Esophagus (tissue), 2 donors: ENCODE measurements around the gene INS. TPM values are rescaled to one million over a fixed set of nuclear protein-coding genes. Genes with fewer than 3 reads are reported as not detected.

Source experiments
- H3K27ac ChIP-seq, 2 donors: one replicate each; pipeline ENCODE4 v1.5.1; 2013; ENCODE audit warnings: low read depth in 2 of 2, mild to moderate bottlenecking in 2 of 2, inconsistent platforms in 1 of 2, low read length in 1 of 2, moderate library complexity in 1 of 2
- H3K27me3 ChIP-seq, 2 donors: one replicate each; pipeline ENCODE4 v1.6.1; 2013; ENCODE audit warnings: low read length in 2 of 2, control low read depth in 1 of 2, mild to moderate bottlenecking in 1 of 2; ENCODE audit not compliant: insufficient read depth in 2 of 2, control insufficient read depth in 1 of 2
- H3K36me3 ChIP-seq, 2 donors: one replicate each; pipeline ENCODE4 v1.6.1; 2013; ENCODE audit warnings: low read length in 1 of 2; ENCODE audit not compliant: control insufficient read depth in 2 of 2, insufficient read depth in 2 of 2
- H3K4me1 ChIP-seq, 2 donors: one replicate each; pipeline ENCODE4 v1.6.1; 2013; ENCODE audit warnings: low read length in 1 of 2; ENCODE audit not compliant: control insufficient read depth in 2 of 2, insufficient read depth in 2 of 2
- H3K4me3 ChIP-seq, 2 donors: one replicate each; pipeline ENCODE4 v1.5.1; 2013; ENCODE audit warnings: low read length in 2 of 2, mild to moderate bottlenecking in 2 of 2, low read depth in 1 of 2, moderate library complexity in 1 of 2
- H3K9me3 ChIP-seq, 2 donors: one replicate each; pipeline ENCODE4 v1.6.1; 2013; ENCODE audit warnings: mild to moderate bottlenecking in 2 of 2, low read depth in 1 of 2, low read length in 1 of 2, moderate library complexity in 1 of 2; ENCODE audit not compliant: control insufficient read depth in 2 of 2, insufficient read depth in 1 of 2
- WGBS, 2 donors: extraction: QIAGEN DNeasy Blood & Tissue Kit; methylation state at CpG; one replicate each; pipeline ENCODE4 v1.1.7; 2013; 5-methylcytosine and 5-hydroxymethylcytosine counted together
- polyA plus RNA-seq, 2 donors: library from polyadenylated mRNA; stranded (reverse); fragments of 200-250 nt; gene quantifications; one replicate each; pipeline ENCODE4 v1.2.3, GENCODE V29; 2013
- donor health status: healthy with polysubstance abuse.
- donor health status: Bipolar disorder and iron deficiency.

INS gene
- polyA plus RNA-seq, 2 donors = 1.4 to 3.3 TPM

- no peak overlapping the region for H3K4me3 ChIP-seq
- no peaks in the 10 kb centered on the region for H3K9me3 ChIP-seq
- peaks cover 0 to 2% of the 10 kb centered on the region in 2 donors for H3K4me1 ChIP-seq
- no peaks in the 10 kb centered on the region for H3K27me3 ChIP-seq
- 65% methylated on average over 9 to 10 of the region's 10 CpGs for WGBS, 2 donors
- no peak overlapping the region for H3K27ac ChIP-seq
- H3K36me3 ChIP-seq = no peaks in the 10 kb centered on the region
Observed at GRCh38 chr11:2158966-2159365, 2.0 kb downstream of the INS start.

DNA sequence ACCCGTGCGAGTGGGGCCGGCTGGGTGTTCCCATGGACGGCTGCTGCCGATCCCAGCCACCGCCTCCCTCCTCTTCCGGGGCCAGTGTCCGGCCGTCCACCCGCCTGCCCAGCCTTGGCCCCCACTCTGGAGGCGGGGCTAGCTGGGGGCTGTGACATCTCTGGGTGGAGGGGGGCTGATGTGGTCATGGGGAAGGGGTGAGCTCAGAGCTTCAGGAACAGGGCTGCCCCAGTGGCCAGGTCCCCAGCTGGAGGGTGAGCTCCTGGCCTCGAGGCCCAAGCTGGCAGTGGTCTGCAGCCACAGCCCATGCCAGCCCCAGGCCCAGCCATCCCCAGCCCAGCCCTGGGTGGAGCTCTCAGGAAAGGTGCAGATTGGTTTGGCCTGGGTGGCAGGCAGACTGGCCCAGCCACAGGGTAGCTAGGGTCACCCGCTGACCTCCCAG, 2.7 kb downstream of the INS start:
- 59% methylated on average over 13 of the region's 13 CpGs for WGBS, 2 donors
- H3K4me1 ChIP-seq = peaks cover 0 to 2% of the 10 kb centered on the region in 2 donors

DNA sequence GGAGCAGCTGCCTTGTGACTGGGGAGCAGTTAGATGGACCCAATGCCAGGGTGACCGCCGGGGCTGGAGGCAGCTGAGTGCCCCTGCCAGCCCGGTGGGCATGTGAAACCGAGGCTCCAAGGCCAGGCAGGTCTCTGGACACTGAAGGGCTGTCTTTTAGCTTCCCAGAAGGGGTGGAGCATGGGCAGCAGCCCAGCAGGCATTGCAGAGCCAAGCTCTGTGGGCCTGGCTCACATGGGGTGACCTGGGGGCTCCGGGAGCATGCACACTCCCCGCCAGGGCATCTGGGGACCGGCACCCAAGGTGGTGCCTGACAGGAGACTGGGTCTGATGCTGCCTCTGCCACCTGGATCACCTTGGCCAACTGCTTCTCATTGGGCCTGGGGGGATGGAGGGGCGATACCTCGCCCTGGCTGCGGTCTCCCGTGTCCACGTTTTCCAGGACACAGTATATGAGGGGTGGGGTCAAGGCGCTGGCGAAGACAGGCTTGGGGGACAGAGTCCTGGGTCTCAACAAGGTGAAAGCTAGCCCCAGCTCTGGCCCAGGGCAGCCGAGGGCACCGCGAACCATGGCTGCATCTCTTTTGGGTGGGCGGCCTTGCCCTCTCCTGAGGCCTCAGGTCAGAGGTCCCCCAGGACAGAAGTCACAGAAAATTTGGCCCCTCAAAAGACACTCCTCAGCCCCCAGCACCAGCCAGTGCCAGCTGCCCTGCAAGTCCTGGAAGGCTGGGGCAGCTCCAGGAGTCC, 3.5 kb downstream of the INS start:
- no peak overlapping the region for H3K4me3 ChIP-seq
- no peaks in the 10 kb centered on the region for H3K27me3 ChIP-seq
- no peaks in the 10 kb centered on the region for H3K36me3 ChIP-seq
- 64 to 72% methylated on average over 14 to 18 of the region's 18 CpGs for WGBS, 2 donors
- no peak overlapping the region for H3K27ac ChIP-seq
- H3K4me1 ChIP-seq = peaks cover 0 to 2% of the 10 kb centered on the region in 2 donors
- H3K9me3 ChIP-seq = no peaks in the 10 kb centered on the region

More for the DNA sequence above, 2.7 kb downstream of the INS start:
- H3K4me3 ChIP-seq = no peak overlapping the region
- no peak overlapping the region for H3K27ac ChIP-seq
- no peaks in the 10 kb centered on the region for H3K9me3 ChIP-seq
- no peaks in the 10 kb centered on the region for H3K27me3 ChIP-seq
- no peaks in the 10 kb centered on the region for H3K36me3 ChIP-seq

DNA sequence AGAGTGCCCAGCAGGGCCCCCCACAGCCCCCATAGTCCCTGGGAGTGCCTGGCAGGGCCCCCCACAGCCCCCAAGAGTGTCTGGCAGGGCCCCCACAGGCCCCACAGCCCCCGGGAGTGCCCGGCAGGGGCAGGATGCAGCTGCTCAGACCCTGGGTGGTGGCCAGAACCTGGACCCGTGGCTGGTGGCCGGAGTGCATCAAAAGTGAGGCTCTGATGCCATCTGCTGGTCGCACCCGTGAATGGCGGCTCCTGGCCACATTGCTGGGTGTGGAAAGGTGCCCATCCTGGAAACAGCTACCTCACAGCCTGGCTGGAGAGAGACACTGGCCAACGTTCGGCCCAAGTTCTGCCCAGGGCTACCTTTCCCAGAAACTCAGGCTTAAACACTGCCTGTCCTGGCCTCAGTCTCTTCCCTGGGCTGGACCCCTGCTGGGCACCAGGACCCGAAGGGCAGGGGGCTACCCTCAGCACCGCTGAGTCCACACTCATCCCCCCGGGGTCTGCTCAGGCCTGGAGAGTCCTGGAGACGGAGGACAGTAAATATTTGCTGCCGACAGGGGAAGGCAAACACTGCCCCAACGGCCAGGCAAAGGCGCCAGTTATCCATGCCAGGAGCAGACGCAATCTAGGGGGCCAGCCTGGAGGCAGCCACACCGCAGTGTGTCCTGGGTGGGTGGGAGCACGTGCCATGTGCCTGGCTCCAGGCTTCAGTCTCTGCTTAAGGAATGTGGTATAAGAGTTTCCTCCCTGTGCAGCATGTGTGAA, 4.4 kb downstream of the INS start:
- H3K4me1 ChIP-seq = peaks cover 0 to 2% of the 10 kb centered on the region in 2 donors
- no peaks in the 10 kb centered on the region for H3K27me3 ChIP-seq
- H3K27ac ChIP-seq = no peak overlapping the region
- no peaks in the 10 kb centered on the region for H3K9me3 ChIP-seq
- no peaks in the 10 kb centered on the region for H3K36me3 ChIP-seq
- H3K4me3 ChIP-seq = no peak overlapping the region
- 24 to 26% methylated on average over 19 of the region's 19 CpGs for WGBS, 2 donors

- Histone ChIP-seq H3K9me3 (no peaks in the 10 kb centered on the region), H3K27ac (no peak overlapping the region), H3K27me3 (no peaks in the 10 kb centered on the region), H3K36me3 (no peaks in the 10 kb centered on the region), H3K4me1 (peaks cover 0 to 2% of the 10 kb centered on the region in 2 donors), H3K4me3 (no peak overlapping the region)
- WGBS, 2 donors = 78% methylated on average over 29 of the region's 29 CpGs
Observed at GRCh38 chr11:2155511-2155910, 5.5 kb downstream of the INS start.

DNA sequence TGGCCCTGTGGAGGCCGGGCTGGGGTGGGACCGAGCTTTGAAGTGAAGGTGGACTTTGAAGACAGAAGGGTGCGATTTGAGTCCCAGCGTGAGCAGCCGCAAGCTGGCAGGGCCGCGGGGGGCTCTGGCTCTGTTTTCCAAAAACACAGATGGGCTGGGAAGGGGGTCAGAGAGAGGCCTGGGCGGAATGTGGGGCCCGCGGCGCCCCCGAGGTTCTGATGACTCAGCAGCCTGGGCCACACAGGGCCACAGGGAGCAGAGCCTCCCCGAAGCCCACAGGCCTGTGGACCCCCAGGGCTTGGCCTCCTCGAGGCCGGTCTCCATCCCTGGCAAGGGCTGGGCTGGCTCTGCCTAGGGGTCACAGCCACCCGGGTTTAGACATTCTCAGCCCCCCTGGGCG, 6.1 kb downstream of the INS start:
- Histone ChIP-seq H3K27ac (no peak overlapping the region), H3K4me3 (no peak overlapping the region), H3K36me3 (no peaks in the 10 kb centered on the region), H3K9me3 (no peaks in the 10 kb centered on the region), H3K4me1 (peaks cover 0 to 2% of the 10 kb centered on the region in 2 donors), H3K27me3 (peaks cover 0 to under 1% of the 10 kb centered on the region in 2 donors)
- whole genome bisulfite sequencing, 2 donors = 76 to 85% methylated on average over 17 of the region's 17 CpGs

DNA sequence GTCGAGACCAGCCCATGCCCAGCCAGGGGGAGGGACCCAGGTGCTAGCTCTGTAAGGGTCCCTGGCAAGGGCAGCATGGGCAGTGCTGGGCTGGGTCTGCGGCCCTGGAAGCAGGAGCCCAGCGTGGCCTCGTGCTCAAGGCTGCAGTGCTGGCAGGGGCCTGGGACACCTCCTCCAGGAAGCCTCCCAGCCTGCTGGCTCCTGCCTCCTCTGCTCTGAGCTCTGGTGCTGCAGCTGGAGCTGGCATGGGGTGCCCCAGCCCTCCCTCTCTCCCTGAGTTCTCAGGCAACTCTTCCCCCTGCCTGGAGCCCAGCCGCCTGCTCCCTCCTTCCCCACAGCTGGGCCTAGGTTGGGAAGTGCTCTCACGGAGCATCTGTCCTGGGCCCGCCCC, 6.8 kb downstream of the INS start:
- WGBS, 2 donors = 85 to 87% methylated on average over 5 to 7 of the region's 7 CpGs
- Histone ChIP-seq H3K36me3 (no peaks in the 10 kb centered on the region), H3K4me3 (no peak overlapping the region), H3K27me3 (peaks cover 0 to 2% of the 10 kb centered on the region in 2 donors), H3K9me3 (no peaks in the 10 kb centered on the region), H3K4me1 (peaks cover 0 to 2% of the 10 kb centered on the region in 2 donors), H3K27ac (no peak overlapping the region)

GRCh38 chr11:2153581-2154194, 7.3 kb downstream of the INS start:
- no peak overlapping the region for H3K4me3 ChIP-seq
- WGBS, 2 donors = 50 to 60% methylated on average over 14 of the region's 14 CpGs
- no peaks in the 10 kb centered on the region for H3K36me3 ChIP-seq
- H3K9me3 ChIP-seq = no peaks in the 10 kb centered on the region
- H3K27ac ChIP-seq = no peak overlapping the region
- H3K4me1 ChIP-seq = peaks cover 0 to 2% of the 10 kb centered on the region in 2 donors
- H3K27me3 ChIP-seq = peaks cover 0 to 2% of the 10 kb centered on the region in 2 donors

DNA sequence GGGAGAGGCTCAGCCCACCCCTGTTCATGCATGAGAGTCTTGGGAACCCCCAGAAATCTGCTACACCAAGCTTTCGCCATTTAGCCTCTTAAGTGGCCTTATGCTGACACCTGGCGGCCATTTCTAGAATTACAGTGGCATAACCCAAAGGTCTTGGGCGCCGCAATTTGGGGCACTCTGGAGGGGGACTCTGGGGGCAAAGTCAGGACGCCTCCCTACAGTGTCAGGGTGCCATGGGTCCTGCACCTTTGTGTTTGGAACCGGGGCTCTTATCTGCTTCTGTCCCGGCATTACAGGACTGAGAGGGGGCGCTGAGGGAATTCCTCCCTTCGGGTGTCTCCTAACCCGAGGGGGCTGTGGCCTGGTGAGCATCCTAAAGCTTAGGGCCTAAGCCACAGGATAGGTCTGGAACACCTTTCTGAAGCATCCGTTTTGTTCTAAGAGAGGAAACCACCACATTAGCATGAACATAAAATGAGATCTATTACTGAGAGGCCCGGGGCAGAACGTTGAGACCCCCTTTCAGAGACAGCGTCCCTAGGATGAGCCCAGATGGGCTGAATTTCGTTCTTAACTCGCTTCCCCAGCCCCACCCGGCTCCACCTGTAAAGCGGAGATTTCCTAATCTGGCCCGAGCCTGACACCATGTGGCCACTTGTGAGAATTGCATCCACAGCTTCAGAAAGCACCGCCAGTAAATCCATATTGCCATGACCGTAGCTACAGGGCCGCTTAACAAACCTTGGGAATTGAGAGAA, 9.3 kb downstream of the INS start:
- Histone ChIP-seq H3K27ac (no peak overlapping the region), H3K4me1 (peaks cover 1% of the 10 kb centered on the region in 2 donors), H3K4me3 (no peak overlapping the region), H3K36me3 (no peaks in the 10 kb centered on the region), H3K9me3 (no peaks in the 10 kb centered on the region), H3K27me3 (peaks cover 5 to 11% of the 10 kb centered on the region in 2 donors)
- WGBS, 2 donors = 2 to 3% methylated on average over 22 of the region's 22 CpGs
